Cardiac fibroblast (primary cell): ENCODE results near the gene BLOC1S5.

Experiments
- DNase-seq, 2 donors: peaks; one replicate each; pipeline versions ENCODE4 v3.0.0 to v3.0.0-alpha.2; 2010; ENCODE audit warnings: low read depth in 2 of 2
- H3K4me3 ChIP-seq, 2 donors: replicated peaks in 1 of 2; 1 replicate in 1 of 2; 2 replicates in 1 of 2; pipeline ENCODE4 v1.5.1; 2011; ENCODE audit warnings: low read depth in 2 of 2, low read length in 2 of 2, mild to moderate bottlenecking in 2 of 2, moderate library complexity in 1 of 2
- TF ChIP-seq, protein P1 (sequence below): IDR thresholded peaks from one replicate; pipeline ENCODE4 v1.5.1; 2011; ENCODE audit warnings: low read depth, mild to moderate bottlenecking, low read length, inconsistent platforms

Gene BLOC1S5

DNA sequence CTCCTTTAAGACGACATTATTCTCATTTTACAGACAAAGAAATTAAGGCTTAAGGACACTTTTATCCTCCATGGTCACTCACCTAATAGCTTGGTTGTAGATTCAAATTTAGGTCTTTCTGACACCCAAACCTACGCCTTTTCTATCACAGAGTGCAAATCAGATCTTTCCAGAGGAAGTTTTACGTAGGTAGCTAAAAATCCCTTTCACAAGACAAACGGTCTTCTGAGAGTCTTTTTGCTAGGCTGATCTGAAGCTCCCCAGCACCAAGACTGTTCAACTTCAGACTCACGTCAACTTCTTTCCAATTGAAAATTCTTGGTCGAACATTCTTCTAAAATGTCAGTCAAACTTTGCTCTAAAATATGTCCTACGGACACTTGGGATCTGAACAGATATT is 46.5 kb downstream of the BLOC1S5 start:
- DNase-seq: no peak
- TF ChIP-seq, protein P1, sequence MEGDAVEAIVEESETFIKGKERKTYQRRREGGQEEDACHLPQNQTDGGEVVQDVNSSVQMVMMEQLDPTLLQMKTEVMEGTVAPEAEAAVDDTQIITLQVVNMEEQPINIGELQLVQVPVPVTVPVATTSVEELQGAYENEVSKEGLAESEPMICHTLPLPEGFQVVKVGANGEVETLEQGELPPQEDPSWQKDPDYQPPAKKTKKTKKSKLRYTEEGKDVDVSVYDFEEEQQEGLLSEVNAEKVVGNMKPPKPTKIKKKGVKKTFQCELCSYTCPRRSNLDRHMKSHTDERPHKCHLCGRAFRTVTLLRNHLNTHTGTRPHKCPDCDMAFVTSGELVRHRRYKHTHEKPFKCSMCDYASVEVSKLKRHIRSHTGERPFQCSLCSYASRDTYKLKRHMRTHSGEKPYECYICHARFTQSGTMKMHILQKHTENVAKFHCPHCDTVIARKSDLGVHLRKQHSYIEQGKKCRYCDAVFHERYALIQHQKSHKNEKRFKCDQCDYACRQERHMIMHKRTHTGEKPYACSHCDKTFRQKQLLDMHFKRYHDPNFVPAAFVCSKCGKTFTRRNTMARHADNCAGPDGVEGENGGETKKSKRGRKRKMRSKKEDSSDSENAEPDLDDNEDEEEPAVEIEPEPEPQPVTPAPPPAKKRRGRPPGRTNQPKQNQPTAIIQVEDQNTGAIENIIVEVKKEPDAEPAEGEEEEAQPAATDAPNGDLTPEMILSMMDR: no peak

DNA sequence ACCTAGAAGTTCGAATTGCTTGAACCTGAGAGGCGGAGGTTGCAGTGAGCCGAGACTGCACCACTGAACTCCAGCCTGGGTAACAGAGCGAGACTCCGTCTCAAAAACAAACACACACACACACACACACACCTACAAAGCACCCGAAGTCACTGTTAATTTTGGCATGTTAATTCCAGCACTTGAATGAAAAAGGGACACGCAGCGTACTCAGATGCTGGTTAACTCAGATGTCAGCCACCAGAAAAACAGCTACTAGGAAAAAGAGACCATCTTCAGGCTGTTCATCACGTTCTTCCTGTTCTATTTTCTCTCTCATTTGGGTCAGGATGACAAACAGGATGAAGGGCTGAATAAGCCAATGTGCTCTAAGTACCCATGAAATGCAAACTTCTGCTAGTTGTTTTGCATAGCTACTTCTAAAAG is 46.9 kb downstream of the BLOC1S5 start:
- peak in 1 of 2 donors; percentile 41 for DNase-seq
- H3K4me3 ChIP-seq: peak overlapping the region in 1 of 2 donors; percentile 22
- TF ChIP-seq, protein P1: no peak

More for the DNA sequence above, 46.5 kb downstream of the BLOC1S5 start:
- H3K4me3 ChIP-seq: no peak overlapping the region

DNA sequence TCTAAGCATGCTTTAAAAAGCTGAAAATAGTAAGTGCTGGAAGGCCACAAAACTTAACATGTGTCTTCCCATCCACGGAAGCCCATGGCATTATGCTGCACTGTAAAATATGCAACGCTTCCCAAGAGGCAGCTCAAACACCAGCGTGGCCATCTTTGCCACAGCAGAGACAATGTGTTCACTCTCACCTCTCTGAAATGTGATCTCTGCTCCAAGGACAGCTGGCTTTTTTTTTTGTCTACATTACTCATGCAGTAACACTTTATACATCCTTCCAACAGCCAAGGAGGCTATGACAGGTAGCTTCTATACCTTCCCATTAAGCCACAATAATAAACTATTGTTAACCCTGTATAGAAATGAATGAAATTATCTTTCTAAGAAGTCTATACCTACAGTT is 49.2 kb downstream of the BLOC1S5 start:
- TF ChIP-seq, protein P1: no peak
- no peak overlapping the region for H3K4me3 ChIP-seq
- no peak for DNase-seq

DNA sequence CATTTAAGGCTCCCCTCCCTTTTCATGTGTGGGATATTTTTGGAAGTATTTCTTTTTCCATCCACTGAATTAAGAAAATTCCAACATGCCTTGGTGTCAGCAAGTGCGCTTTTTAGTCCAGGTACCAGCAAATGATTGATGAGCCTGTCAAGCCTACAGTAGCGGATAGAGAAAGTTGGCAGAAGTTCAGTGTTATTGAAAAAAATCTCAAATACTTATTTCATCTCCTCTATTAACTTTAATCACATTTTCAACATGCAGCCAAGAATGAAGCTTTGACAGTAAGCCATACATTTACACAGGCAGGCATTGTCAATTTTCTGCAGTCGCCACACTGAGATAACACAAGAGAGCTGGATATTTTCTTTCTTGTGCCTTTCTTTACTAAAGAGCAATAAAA is 50.4 kb downstream of the BLOC1S5 start:
- TF ChIP-seq, protein P1: no peak
- no peak overlapping the region for H3K4me3 ChIP-seq
- DNase-seq: no peak

DNA sequence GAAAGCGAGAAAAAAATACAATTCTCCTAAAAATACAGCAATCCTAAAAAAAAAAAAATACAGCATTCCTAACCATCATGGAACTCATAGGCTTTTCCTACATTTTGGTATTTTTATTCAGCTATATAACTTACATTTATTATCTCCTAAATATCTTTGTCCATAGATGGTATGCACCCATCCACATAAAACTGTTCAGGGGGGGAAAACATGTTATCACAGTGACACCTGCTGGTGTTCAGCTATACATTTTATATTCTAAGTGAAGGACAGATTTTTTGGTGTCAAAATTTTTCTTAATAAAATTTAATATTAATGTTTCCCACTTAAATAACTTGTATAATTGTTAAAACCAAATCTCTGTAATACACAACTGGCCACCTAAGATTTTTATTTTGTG is 58.0 kb downstream of the BLOC1S5 start:
- TF ChIP-seq, protein P1: peak; percentile 47
- peak; percentile 69 to 74 for DNase-seq

DNA sequence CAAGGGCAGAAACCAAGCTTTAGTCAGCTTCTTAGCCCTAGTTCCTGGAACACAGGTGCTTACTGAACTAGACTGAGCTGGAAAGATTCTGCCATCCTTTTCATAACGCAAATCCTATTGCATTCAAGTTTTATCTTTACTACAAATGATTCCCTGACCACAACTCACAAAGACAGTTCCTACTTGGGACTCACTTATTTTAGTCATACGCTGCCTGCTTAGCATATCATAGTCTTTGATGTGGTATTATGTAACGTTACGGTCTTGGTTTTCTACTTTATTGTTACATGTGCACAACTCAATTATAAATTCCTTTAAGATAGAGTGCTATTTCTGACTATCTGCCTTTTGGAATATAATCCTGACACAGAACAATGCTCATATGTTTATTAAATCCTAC is 59.1 kb downstream of the BLOC1S5 start:
- no peak overlapping the region for H3K4me3 ChIP-seq
- TF ChIP-seq, protein P1: no peak
- DNase-seq: no peak

More for the DNA sequence above, 58.0 kb downstream of the BLOC1S5 start:
- no peak overlapping the region for H3K4me3 ChIP-seq

DNA sequence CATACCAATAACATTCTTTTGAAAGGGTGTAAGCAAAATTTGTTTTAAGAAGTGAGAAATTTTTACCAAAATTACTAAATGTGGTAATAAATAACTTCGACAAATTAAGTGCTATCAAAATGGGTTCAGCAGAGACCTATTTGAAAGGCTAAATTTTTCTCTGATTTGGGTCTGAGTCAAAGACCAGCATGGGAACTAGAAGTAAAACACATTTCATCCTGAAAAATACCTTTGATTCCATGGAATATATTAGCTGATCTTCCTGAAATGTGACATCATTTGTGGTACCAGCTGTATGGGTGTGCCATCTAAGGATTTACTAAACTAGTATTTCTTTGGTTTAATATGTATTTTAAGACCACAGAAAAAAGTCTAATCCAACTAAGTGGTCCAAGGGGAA is 63.6 kb downstream of the BLOC1S5 start:
- no peak overlapping the region for H3K4me3 ChIP-seq
- TF ChIP-seq, protein P1: no peak
- DNase-seq: no peak
